GM19468 (cell line): Measurements from ENCODE around the gene IFNA10.
"Not testable (repeated sequence)": the region's sequence is repeated elsewhere in the genome, so short reads cannot be mapped to it uniquely, and the experiment has no call there.

Experiments used
- ATAC-seq: cut with Tn5 transposase; IDR thresholded peaks from one replicate; pipeline ENCODE4 v1.9.1; 2021; ENCODE audit warnings: mild to moderate bottlenecking, moderate library complexity, moderate number of reproducible peaks; ENCODE audit not compliant: unreplicated experiment; ENCODE audit errors: extremely low read depth

IFNA10 gene

DNA sequence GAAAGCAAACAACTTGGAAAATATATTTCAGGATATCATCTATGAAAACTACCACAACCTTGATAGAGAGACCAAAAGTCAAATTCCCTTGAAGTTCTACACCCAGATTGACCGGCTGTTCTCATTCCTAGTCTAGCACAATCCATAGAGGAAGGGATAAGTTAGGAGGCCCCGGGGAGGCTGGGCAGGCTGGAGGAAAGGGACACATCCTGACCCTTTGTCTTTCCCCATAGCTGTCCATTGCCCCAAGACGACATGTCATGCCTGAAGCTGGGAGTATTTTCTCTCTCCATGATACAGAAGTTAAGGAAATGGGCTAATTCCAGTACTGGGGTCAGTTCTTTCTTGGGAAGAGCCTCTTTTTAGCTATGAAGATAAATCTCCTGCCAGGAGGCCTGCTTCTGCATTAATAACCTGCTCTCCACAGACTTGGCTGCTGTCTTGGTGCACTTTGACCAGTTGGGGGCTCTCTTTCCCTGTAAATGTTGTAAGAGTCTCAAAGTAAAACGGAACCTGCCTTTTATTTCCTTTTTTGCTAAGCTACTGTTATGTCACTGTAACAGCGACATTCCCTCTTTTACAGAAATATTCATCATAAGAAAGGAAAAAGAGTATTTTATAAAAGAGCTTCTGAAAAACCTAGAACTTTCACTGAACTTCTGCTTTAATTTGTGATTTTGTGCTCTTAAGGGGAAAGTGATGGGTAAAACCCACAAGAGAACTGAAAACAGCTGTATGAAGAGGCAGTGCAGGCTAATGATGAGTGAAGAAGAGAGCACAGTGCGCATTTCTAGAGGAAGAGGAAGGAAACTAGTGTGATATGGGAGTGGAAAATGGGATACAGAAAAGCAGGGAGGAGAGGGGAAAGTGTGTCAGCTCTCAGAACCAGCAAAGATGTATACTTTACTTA lies 11.8 kb downstream of the IFNA10 start:
- peak; percentile 62 for ATAC-seq

DNA sequence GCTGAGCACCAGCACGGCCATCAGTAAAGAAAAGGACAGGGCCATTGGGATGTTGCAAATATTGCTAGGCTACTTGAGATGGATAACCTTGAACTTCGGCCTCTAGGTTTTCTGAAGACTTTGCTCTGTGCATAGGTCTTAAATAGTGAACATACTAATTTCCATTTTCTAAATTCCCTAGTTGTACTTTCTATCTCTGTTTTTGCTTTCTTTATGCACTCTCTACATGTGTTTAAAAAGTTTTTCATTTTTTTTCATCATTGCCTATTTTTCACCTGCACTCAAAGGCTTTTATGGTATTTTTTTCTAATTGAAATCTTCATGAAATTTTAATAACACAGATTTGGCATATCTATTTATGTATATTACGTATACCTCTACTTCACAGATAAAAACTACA lies 19.5 kb downstream of the IFNA10 start, which contains the start of gene IFNA4:
TSS of gene IFNA4 (minus strand) at position 101 of the 400 bp plus-strand sequence. CDS start at position 45, 56 bp downstream.
- ATAC-seq: not testable (repeated sequence)

DNA sequence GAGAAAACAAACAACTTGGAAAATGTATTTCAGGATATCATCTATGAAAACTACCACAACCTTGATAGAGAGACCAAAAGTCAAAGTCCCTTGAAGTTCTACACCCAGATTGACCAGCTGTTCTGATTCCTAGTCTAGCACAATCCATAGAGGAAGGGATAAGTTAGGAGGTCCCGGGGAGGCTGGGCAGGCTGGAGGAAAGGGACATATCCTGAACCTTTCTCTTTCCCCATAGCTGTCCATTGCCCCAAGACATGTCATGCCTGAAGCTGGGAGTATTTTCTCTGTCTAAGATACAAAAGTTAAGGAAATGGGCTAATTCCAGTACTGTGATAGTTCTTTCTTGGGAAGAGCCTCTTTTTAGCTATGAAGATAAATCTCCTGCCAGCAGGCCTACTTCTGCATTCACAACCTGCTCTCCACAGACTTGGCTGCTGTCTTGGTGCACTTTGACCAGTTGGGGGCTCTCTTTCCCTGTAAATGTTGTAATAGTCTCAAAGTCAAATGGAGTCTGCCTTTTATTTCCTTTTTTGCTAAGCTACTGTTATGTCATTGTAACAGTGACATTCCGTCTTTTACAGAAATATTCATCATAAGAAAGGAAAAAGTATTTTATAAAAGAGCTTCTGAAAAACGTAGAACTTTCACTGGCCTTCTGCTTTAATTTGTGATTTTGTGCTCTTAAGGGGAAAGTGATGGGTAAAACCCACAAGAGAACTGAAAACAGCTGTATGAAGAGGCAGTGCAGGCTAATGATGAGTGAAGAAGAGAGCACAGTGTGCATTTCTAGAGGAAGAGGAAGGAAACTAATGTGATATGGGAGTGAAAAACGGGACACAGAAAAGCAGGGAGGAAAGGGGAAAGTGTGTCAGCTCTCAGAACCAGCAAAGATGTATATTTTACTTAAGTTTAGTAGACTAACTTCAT lies 23.9 kb downstream of the IFNA10 start:
- ATAC-seq: peak; percentile 53

DNA sequence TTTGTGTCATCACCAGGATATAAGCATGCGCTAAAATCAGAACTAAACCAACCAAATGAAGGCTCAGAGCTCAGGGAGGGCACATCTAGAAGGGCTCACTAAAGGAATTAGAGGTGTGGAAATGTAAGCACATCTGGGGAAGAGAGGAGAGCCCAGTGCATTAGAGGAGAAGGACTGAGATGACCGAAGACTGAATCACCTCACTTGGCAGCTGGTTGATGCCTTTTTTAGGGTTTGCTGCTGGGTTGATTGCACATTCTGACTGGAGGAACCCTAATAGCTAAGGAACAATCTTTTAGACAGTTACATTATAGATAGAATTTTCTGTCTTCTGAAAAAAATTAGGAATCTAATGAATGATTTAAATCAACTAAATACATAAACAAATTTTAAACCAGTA lies 32.3 kb downstream of the IFNA10 start:
- ATAC-seq: no peak

DNA sequence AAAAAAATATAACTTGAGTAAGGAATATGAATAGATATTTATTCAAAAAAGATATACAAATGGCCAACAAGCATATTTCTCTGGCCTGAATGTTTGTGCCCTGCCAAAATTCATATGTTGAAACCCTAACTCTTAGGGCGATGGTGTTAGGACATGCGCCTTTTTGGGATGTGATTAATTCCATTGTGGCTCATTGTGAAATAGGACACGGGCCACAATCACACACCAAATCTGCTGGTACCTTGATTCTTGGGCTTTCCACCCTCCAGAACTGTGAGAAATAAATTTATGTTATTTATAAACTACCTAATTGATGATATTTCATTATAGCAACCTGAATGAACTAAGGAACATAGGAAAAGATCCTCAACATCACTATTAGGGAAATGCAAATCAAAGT lies 34.8 kb downstream of the IFNA10 start:
- ATAC-seq: no peak

DNA sequence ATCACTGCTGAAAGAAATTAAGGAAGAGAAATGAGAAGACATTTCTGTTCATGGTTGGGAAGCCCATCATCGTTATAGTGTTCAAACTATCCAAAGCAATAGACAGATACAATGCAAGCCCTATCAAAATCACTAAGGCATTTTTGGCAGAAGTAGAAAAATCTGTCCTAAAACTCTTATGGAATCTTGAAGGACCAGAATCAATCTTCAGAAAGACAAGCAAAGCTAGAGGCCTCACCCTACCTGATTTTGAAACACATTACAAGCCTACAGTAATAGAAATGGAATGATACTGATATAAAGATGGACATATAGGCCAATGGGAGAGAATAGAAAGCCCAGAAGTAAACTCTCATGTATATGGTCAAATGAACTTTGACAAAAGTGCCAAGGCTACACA lies 35.6 kb downstream of the IFNA10 start:
- ATAC-seq: no peak

DNA sequence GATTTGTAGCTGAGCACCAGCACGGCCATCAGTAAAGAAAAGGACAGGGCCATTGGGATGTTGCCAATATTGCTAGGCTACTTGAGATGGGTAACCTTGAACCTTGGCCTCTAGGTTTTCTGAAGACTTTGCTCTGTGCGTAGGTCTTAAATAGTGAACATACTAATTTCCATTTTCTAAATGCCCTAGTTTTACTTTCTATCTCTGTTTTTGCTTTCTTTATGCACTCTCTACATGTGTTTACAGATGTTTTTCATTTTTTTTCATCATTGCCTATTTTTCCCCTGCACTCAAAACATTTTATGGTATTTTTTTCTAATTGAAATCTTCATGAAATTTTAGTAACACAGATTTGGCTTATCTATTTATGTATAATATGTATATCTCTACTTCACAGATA lies 40.4 kb downstream of the IFNA10 start, which contains the start of gene IFNA21:
TSS of gene IFNA21 (minus strand) at position 101 of the 400 bp plus-strand sequence. CDS start at position 53, 48 bp downstream.
- not testable (repeated sequence) for ATAC-seq

DNA sequence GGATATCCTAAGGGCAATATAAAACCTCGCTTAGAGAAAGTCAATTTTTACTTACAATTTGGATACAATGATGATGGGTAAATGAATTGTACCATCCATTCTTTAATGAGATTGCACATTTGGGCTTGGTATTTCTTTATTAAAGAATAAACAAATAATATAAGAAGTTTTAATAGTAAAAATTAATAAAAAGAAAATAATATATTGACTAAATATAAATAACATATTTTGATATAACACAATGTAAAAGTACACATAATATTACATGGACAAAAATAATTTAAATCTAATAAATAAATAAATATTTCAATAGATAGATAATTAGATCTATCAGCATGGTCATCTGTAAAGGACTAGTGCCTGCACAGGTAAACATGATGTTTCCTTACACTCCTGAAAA lies 41.4 kb downstream of the IFNA10 start:
- no peak for ATAC-seq

DNA sequence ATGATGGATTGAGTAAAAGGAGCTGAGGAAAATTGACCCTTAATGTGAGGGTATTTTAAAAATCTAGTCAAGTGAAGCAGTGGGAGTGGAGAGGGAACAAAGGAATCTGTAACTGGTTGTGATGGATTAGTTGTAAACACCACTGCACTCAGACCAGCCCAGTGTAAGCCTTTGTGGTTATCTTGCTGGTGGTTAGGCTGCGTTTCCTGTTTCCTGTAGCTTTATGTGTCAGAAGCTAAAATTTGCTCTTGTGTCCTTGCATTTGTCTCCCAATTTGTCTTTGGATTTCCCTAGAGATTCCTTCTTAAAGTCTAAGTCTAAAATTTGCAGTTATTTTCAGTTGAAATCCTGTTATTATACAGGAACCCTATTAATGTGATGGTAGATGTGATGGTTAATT lies 46.8 kb downstream of the IFNA10 start:
- peak; percentile 65 for ATAC-seq
